HG03060 (cell line): ENCODE measurements around the gene DNAJC2.

Experiments
- ATAC-seq: cut with Tn5 transposase; IDR thresholded peaks from one replicate; pipeline ENCODE4 v1.9.1; 2021; ENCODE audit warnings: low read depth, moderate number of reproducible peaks; ENCODE audit not compliant: unreplicated experiment

DNAJC2 gene

GRCh38 chr7:103344453-103345149 lies at the start of gene DNAJC2:
TSS of gene DNAJC2 (minus strand) at chr7:103344767. CDS start at chr7:103344622, 145 bp downstream.
- peak; percentile 63 for ATAC-seq

GRCh38 chr7:103391976-103392375 lies 47.4 kb upstream of the DNAJC2 start:
- ATAC-seq = no peak

- no peak for ATAC-seq
Measured at GRCh38 chr7:103391150-103391549, 46.6 kb upstream of the DNAJC2 start.

GRCh38 chr7:103389263-103389662 lies 44.7 kb upstream of the DNAJC2 start:
- no peak for ATAC-seq

GRCh38 chr7:103388469-103389140 lies 44.0 kb upstream of the DNAJC2 start:
- ATAC-seq = no peak

- no peak for ATAC-seq
Measured at GRCh38 chr7:103387242-103387641, 42.7 kb upstream of the DNAJC2 start.

- ATAC-seq = no peak
Measured at GRCh38 chr7:103382032-103382402, 37.5 kb upstream of the DNAJC2 start.

GRCh38 chr7:103381280-103382031 lies 36.9 kb upstream of the DNAJC2 start:
- ATAC-seq = no peak

- no peak for ATAC-seq
Measured at GRCh38 chr7:103380395-103381191, 36.0 kb upstream of the DNAJC2 start.

GRCh38 chr7:103379270-103379975 lies 34.9 kb upstream of the DNAJC2 start:
- no peak for ATAC-seq

- no peak for ATAC-seq
Measured at GRCh38 chr7:103373866-103374643, 29.5 kb upstream of the DNAJC2 start.

GRCh38 chr7:103369432-103369831 lies 24.9 kb upstream of the DNAJC2 start:
- no peak for ATAC-seq

- ATAC-seq = no peak
Measured at GRCh38 chr7:103349805-103350204, 5.2 kb upstream of the DNAJC2 start.

- no peak for ATAC-seq
Measured at GRCh38 chr7:103348959-103349358, 4.4 kb upstream of the DNAJC2 start.

GRCh38 chr7:103348452-103348851 lies 3.9 kb upstream of the DNAJC2 start:
- ATAC-seq = no peak

GRCh38 chr7:103347507-103348267 lies 3.1 kb upstream of the DNAJC2 start, which contains the start of gene PSMC2:
TSS of gene PSMC2 (plus strand) at chr7:103347643. CDS start at chr7:103347712, 69 bp downstream.
- ATAC-seq = peak; percentile 64

GRCh38 chr7:103346396-103346795 lies 1.8 kb upstream of the DNAJC2 start:
- ATAC-seq = no peak

GRCh38 chr7:103343758-103344452 lies 662 bp downstream of the DNAJC2 start:
- no peak for ATAC-seq
